Measurements from ENCODE around the gene NCOA3.
"Not testable (repeated sequence)": the region's sequence is repeated elsewhere in the genome, so short reads cannot be mapped to it uniquely, and the experiment has no call there.

NCOA3 gene

GRCh38 chr20:47571426-47571825, 69.7 kb downstream of the NCOA3 start:
- no peak for DNase-seq

- DNase-seq = no peak
Measured at GRCh38 chr20:47572105-47572729, 70.5 kb downstream of the NCOA3 start.

GRCh38 chr20:47573559-47573958, 71.9 kb downstream of the NCOA3 start:
- DNase-seq = no peak

GRCh38 chr20:47574616-47575364, 73.1 kb downstream of the NCOA3 start:
- DNase-seq = peak; percentile 99

GRCh38 chr20:47576516-47577033, 74.9 kb downstream of the NCOA3 start:
- DNase-seq = peak; percentile 97

- DNase-seq = peak; percentile 21
Measured at GRCh38 chr20:47577314-47577713, 75.6 kb downstream of the NCOA3 start.

GRCh38 chr20:47578543-47578942, 76.9 kb downstream of the NCOA3 start:
- DNase-seq = no peak

GRCh38 chr20:47580686-47581085, 79.0 kb downstream of the NCOA3 start:
- DNase-seq = not testable (repeated sequence)

- DNase-seq = peak; percentile 88
Measured at GRCh38 chr20:47581090-47581489, 79.4 kb downstream of the NCOA3 start.

- DNase-seq = no peak
Measured at GRCh38 chr20:47583551-47583950, 81.9 kb downstream of the NCOA3 start.

- no peak for DNase-seq
Measured at GRCh38 chr20:47585087-47585747, 83.5 kb downstream of the NCOA3 start.

- DNase-seq = no peak
Measured at GRCh38 chr20:47586649-47587294, 85.1 kb downstream of the NCOA3 start.

GRCh38 chr20:47588158-47588557, 86.5 kb downstream of the NCOA3 start:
- no peak for DNase-seq

GRCh38 chr20:47591231-47591630, 89.5 kb downstream of the NCOA3 start:
- no peak for DNase-seq

- DNase-seq = no peak
Measured at GRCh38 chr20:47594157-47594556, 92.5 kb downstream of the NCOA3 start.

- not testable (repeated sequence) for DNase-seq
Measured at GRCh38 chr20:47595138-47595537, 93.5 kb downstream of the NCOA3 start.

- no peak for DNase-seq
Measured at GRCh38 chr20:47596003-47596571, 94.4 kb downstream of the NCOA3 start.

GRCh38 chr20:47597090-47597489, 95.4 kb downstream of the NCOA3 start:
- no peak for DNase-seq

GRCh38 chr20:47598911-47599744, 97.4 kb downstream of the NCOA3 start:
- DNase-seq = no peak

- no peak for DNase-seq
Measured at GRCh38 chr20:47600967-47601547, 99.4 kb downstream of the NCOA3 start.

GRCh38 chr20:47603260-47603659, 101.6 kb downstream of the NCOA3 start:
- DNase-seq = no peak

Measured in NCI-H526 treated with DMSO at 0.1 percent for 48 hours (cell line).